NCI-H446 (cell line): ENCODE data around the gene MTX2.
"Not testable (repeated sequence)": the region's sequence is repeated elsewhere in the genome, so short reads cannot be mapped to it uniquely, and the experiment has no call there.

ENCODE experiments used
- DNase-seq, 2 experiments: peaks; one replicate each; lab custom pipeline; 2025; lab: John Stamatoyannopoulos, UW

The MTX2 gene

GRCh38 chr2:176285321-176285720 is 16.1 kb downstream of the MTX2 start:
- DNase-seq: no peak

DNA sequence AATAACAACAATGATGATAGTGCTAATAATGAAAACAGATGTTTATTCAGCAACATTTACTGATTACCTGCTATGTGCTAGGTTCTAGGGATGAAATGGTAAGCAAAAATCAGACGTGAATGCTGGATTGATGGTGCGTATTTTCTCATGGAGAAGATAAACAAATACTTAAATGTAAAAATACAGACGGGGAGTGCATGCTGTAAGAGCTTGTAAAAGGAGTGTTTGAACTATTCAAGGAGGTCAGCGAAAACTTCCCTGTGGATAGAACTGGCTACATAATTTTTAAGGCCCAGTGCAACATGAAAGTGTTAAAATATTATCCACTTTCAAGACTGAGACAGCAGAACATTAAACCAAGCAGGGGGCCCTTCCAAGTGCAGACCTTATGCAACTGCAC is 22.1 kb downstream of the MTX2 start:
- no peak for DNase-seq

- DNase-seq: no peak
Measured at GRCh38 chr2:176291809-176292283, 22.6 kb downstream of the MTX2 start.

GRCh38 chr2:176292608-176293007 is 23.4 kb downstream of the MTX2 start:
- no peak for DNase-seq

GRCh38 chr2:176293334-176293733 is 24.1 kb downstream of the MTX2 start:
- no peak for DNase-seq

DNA sequence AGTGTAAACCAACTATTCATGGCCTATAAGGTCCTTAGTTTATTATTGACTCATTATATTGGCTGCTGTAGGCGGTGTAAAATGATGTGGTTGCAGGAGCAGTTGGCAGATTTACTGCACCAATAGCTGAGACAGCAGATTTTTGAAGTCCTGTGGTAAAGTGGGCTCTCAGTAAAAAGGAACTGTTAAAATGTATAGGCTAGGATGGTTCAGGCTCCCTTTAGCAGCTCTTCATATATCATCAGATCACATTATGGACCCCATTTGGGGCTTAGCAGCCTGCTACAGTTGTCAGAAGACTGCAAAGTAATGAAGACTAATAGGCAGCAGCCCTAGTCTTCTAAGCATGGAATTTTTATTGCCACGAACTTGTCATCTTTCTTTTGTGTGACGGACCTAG is 27.8 kb downstream of the MTX2 start:
- no peak for DNase-seq

DNA sequence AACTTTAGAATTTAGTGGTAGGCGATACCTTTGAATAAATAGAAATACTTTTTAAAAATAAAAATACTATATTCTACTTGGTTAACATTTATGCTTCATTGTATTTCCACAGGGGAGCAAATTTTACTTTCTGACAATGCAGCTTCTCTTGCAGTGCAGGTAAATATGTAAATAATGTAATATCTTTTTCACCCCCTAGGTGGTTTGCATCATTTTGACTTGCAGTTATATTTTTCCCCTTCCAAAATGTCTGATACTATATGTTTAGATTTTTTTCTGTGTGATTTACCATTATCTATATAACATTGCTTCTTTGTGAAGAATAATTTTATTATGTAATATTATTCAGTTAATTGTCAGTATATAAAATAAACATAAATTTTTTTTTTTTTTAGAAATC is 28.5 kb downstream of the MTX2 start:
- no peak for DNase-seq

GRCh38 chr2:176306020-176306419 is 36.8 kb downstream of the MTX2 start:
- DNase-seq: not testable (repeated sequence)

DNA sequence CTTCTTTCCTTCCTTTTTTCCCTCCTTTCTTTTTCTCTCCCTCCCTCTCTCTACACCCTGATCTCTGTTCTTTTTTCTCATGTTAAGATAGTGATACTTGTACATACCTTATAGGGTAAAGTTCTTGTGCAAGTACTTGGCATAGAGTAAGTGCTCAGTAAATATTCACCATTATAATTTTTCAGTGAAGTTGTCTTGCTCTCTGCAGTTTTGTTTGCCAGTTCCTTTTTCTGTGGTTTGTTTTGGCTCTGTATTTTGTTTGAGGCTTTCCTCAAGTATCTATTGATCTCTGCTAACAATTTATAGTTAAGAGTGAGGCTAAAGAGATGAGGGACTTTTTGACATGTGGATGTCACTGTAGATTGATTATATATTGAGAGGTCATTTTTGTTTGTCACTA is 48.0 kb downstream of the MTX2 start:
- no peak for DNase-seq

GRCh38 chr2:176317623-176318065 is 48.4 kb downstream of the MTX2 start:
- DNase-seq: no peak

- no peak for DNase-seq
Measured at GRCh38 chr2:176321916-176322315, 52.7 kb downstream of the MTX2 start.

DNA sequence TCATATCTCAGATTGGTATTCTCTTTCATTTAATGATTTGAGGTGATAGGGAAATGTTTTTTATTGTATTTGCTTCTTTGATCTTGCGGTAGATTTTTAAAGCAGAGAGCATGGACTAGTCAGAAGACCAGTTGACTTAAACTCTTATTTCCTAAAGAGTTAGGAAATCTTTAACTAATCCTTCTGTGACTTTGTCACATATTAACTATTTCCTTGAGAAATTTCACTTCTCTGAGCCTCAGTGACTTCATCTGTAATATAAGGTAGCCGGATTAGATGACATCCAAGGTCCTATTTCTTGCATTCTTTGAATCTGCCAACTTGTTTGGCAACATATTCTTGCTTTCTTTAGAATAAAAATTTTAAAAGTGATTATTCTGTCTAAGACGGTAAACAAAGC is 55.6 kb downstream of the MTX2 start:
- DNase-seq: no peak

DNA sequence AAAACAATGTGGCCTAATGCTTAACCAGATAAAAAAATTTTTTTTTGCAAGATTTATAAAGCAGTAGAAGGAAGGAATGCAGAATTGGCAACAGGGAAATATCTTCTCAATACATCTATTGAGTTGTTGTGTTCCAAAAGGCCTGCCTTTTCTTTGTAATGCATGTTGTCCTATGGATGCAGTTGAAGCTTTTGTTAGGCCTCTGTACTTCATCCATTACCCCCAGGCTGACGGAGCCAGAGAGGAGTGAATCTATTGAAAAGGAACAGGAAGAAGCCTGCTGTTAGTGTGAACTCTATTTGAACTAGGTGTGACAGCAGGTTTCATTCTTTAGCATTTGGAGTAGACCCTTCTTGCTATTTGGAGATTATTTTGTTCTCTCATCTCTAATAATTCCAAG is 56.5 kb downstream of the MTX2 start:
- DNase-seq: no peak

DNA sequence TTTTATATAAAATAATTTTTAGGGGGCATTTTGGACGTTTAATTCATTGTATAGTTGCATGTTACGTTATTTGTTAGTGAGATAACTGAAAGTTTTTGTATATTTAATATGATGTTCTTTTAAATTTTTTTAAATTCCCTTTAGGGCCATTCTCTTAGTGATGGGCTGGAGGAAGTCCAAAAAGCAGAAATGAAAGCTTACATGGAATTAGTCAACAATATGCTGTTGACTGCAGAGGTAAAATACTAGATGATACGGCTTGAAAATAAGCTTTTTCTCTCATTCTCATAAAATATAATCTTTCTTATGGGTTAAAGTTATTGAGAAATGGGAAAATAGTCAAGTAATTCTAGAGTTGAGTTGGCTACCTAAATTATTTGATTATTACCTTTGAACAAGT is 58.9 kb downstream of the MTX2 start:
- DNase-seq: no peak

- no peak for DNase-seq
Measured at GRCh38 chr2:176330612-176331011, 61.4 kb downstream of the MTX2 start.

DNA sequence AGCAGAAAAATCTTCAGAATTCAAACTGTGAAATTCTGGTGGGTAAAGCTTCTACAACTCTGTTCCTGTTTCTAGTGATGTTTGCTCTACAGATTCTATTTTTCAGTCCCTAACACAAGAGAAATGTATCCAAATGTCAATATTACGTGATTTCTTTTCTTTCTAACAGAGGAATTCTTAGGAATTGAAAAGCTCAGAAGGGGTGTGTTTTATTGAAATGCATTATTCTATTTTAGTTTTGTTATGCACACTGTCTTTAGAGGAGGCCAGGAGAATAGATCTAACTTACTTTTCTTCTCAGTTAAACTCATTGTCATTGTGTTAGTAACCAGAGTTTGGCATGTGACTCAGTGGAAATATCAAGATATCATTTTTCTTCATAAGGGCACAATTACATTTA is 62.4 kb downstream of the MTX2 start:
- no peak for DNase-seq

DNA sequence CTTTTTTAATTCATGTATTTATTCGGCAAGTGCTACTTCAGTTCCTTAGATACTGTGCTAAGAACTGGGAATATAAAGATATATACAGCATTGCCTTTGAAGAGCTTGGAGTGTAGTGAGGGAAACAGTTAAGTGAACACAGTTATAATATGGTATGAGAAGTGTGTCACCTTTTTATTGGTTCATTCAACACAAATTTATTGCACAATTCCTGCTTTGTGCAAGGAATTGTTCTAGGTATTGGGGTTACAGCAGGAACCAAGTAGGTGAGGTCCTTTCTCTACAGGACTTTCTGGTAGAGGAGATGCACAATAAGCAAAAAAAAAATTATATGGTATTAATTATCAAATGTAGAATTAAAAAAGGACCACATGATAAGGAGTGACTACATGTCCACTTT is 65.5 kb downstream of the MTX2 start:
- no peak for DNase-seq

GRCh38 chr2:176338395-176338794 is 69.2 kb downstream of the MTX2 start:
- DNase-seq: peak in 1 of 2 experiments; percentile 3

DNA sequence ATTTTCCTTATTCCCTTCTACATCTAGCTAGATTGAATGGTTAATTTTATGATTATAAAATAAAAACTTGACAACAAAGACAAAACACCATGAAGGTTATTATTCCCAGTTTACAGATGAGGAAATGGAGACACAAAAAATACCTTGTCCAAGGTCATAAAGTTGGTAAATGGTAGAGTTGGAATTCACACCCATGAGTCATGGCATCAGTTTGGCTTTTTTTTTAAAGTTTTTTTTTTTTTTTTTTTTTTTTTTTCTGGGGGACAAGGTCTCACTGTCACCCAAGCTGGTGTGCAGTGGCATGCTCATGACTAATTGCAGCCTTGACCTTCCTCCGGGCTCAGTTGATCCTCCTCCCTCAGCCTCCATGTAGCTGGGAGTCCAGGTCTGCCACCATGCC is 70.0 kb downstream of the MTX2 start:
- DNase-seq: no peak

DNA sequence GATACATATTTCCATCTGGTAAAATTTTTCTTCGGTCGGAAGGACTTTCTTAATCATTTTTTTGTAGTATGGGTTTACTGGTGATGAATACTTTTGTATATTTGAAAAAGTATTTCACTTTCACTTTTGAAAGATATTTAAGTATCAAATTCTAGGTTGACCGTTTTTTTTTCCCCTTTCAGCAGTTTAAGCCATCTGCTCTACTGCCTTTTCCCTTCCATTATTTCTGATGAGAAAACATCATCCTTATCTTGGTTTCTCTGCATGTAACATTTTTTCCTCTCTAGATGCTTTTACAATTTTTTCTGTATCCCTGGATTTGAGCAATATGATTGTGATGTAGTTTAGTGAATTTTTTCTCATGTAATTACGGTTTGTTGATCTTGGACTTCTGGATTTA is 87.0 kb downstream of the MTX2 start:
- DNase-seq: no peak

DNA sequence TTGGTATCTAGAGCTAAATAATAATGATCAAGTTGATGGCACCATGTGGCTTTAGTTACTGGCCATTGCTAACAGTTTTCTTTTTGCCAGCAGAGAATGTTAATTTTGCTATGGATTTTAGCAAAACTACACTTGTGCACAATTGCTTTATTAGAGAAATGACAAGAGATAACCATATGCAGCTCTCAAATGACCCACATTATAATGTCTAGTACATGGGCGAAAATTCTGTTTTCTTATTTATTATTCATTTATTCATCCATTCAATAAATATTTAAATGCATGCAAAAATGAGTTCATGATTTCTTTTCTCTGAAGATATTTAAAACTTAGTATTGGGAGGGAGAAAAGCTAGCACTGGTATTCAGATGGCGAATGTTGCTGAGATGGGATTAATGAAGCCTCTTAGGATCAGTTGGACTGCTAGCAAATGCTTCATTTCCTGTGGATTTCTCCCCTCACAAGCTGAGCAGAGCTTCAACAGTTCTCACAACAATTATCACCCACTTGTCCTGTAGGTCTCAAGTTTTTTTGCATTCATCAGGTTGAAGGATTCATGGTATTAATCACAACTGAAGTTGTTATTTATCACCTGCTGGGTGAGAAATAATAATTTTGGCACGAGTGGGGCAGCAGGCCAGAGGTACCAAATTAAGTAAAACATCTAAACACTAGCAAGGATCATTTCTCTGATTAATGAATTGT is 95.2 kb downstream of the MTX2 start:
- DNase-seq: no peak

- DNase-seq: no peak
Measured at GRCh38 chr2:176368349-176368748, 99.1 kb downstream of the MTX2 start.

DNA sequence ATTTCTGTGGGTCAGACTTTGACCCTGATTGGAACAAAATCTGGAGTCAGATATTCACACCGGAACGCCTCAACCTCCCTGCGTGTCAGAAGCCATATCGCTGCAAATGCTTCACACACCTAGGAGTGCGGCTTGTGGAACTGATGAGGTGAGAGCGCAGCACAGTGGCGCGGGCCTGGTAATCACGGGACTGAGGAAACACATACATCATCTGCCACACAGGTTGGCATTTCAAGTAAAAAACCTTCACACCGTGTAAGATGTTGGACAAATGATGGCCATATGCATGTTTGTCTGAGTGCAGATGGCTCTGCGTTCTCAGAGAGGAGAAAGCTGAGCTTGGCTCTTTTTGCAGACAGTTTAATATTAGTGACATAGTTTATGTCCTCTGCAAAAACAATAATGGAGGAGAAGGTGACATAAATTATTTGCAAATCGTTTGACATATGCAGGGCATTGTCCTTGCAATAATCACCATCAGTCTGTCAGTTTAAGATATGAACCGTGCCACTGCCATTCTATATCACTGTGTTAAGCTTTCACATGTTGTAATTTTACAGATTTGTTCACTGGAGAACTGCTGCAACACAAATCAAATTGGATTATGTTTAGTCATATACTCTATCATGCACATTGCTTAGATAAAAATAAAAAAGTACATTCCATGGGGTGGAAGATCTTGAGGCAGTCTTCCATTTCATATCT is 101.4 kb downstream of the MTX2 start:
- no peak for DNase-seq

GRCh38 chr2:176373155-176373554 is 103.9 kb downstream of the MTX2 start:
- not testable (repeated sequence) for DNase-seq
